ENCODE data around the gene POLE2.
A peak's percentile ranks its signal among the peaks of the same experiment; 100 is the strongest.

The POLE2 gene

DNA sequence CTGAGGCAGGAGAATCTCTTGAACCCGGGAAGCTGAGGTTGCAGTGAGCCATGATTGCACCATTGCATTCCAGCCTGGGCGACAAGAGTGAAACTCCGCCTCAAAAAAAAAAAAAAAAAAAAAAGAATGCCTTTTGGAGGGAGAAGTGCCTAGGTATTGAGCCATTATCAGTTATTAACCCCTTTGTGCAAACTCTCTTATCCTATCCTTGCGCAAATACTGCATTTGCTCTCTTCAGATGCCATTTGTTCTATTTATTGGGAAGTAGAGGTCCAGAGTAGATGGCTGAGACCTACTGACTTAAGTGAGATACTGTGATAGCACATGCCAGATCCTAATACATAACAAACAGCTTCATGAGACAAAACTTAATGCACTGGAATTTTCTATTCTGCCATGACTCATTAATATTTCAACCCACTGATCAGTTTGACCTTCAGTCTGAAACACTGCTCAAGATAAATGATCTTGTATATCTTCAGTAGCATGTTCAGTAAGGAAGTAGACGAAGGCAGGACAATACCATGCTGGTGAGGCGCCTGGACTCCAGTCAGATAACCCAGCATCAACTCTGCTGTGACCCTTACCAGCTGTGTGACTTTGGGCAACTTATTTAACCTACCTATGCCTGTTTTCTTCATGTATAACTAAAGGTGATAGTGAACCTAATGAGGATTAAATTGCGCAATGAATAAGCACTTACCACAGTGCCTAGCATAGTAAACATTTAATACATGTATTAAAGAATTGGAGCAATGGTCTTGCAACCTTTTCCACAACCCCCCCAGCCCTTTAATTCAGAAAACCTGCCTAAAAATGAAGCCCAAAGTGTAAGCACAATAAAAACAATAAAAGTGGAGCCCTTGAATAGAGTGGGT lies 47.2 kb downstream of the POLE2 start:
- TF ChIP-seq, protein P1, sequence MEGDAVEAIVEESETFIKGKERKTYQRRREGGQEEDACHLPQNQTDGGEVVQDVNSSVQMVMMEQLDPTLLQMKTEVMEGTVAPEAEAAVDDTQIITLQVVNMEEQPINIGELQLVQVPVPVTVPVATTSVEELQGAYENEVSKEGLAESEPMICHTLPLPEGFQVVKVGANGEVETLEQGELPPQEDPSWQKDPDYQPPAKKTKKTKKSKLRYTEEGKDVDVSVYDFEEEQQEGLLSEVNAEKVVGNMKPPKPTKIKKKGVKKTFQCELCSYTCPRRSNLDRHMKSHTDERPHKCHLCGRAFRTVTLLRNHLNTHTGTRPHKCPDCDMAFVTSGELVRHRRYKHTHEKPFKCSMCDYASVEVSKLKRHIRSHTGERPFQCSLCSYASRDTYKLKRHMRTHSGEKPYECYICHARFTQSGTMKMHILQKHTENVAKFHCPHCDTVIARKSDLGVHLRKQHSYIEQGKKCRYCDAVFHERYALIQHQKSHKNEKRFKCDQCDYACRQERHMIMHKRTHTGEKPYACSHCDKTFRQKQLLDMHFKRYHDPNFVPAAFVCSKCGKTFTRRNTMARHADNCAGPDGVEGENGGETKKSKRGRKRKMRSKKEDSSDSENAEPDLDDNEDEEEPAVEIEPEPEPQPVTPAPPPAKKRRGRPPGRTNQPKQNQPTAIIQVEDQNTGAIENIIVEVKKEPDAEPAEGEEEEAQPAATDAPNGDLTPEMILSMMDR (IDR thresholded peaks at IDR 0.05): no peak

DNA sequence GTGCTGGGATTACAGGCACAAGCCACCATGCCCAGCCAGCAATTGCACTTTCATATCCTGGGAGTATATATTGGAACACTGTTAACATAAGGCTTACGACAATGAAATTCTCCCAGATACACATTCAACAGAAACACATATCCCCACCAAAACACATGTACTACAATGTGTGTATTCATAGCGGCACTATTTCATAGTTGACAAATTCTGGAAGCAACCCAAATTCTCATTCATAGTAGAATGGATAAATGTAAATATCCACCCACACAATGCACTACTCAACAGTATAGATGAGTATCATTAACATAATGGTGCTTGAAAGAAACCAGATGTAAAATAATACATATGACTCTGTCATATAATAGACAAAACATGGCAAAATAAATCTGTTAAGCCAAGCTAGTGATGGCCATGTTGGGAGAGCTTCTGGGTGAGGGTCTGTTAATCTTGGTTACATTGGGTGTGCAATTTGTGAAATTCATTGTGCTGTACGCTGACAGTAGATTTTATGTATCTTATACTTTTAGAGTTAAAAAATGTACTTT lies 50.4 kb downstream of the POLE2 start:
- TF ChIP-seq, protein P1 (IDR thresholded peaks at IDR 0.05): no peak

DNA sequence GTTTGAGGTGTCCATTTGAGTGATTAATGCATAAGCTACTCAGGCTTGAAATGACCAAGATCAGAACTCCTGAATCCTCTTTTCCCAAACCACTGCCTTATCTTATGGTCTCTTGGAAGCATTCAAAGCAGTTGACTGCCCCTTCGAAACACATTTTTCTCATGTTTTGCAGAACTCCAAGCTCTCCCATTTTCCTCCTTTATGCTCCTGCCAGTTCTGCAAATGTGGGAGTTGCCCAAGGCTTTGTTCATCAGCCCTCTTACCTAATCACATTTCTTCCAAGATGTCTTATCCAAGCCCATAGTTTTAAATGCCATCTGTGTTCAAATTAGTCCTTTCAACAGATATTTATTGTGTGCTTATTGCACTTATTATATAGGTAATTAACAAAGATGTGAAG lies 51.1 kb downstream of the POLE2 start:
- TF ChIP-seq, protein P1 (IDR thresholded peaks at IDR 0.05): no peak

DNA sequence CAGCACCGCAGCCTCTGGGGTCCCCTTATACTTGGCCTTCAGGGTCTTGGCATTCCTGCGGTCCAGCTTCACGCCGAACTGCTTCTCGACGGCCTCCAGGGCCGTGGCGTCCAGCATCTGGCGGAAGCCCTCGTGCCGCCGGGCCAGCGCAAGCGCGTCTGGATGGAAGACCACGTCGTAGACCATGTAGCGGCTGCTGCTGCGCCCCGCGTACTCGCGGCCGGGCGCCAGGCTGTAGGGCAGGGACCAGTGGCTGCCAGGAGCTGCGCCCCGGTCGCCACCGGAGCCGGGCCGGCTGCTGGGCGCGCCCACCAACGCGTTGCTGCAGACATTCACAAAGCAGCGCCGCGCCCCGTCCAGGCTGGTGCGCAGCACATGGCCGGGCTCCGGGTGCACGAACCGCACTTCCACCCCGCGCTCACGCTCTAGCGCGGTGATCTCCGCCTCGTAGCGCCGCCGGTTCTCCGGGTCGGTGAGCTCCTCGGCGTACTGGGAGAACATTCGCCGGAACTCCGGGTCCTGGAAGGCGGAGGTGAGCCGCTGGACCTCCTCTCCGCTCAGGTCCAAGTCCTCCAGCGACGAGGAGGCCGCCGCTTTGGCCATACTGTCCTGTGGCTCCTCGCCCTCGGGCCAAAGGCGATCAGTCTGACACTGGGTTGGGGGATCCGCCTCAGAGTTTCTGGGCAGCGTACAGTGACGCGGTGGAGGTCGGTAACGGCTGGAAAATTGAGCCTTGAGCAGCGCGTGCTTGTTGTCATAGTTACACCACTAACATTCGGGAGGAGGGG lies 53.3 kb downstream of the POLE2 start, which contains the start of gene DNAAF2:
TSS of gene DNAAF2 (minus strand) at position 698 of the 788 bp plus-strand sequence. CDS start at position 603, 95 bp downstream.
- TF ChIP-seq, protein P1 (IDR thresholded peaks at IDR 0.05): no peak

DNA sequence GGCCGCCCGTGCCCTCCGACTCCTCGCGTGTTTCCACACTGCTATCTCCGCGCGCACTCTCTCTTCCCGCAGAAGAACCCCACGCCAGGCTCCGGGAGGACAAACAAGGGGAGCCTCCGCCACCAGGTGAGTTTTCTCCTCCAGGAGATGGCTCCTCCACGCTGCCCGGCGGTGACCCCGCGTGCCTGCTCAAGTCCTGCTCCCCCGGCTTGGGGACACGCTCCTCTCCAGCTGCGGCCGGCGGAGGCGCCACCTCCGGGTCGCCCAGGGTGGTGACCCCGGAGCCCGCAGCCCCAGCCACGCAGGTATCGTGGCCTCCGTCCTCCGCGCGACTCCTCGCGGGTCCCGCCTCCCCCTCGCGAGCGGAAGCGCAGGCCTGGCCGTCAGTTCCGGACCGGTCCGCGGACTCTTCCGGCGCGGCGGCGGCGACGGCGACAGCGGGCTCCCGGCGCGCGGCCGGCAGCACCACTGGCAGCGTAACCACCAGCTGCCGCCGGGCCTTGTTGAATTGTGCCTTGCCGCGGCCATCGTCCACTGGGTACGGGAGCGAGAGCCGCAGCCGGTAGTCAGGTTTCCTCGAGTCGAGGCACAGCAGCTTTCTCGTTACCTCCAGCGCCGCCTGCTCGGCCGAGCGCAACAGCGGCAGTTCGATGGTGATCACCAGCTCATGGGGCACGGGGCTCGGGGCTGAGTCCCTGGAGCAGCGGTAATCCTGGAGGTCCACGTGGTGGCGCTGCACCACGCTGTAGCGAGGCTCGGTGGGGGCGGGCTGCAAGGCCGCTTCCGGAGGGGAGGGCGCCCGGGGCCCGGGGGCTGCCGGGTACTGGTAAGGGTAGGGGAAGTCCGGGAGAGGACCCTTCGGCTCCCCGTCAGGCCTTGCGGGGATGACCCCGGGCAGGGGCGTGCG lies 54.1 kb downstream of the POLE2 start:
- TF ChIP-seq, protein P1 (IDR thresholded peaks at IDR 0.05): peak; percentile 91

DNA sequence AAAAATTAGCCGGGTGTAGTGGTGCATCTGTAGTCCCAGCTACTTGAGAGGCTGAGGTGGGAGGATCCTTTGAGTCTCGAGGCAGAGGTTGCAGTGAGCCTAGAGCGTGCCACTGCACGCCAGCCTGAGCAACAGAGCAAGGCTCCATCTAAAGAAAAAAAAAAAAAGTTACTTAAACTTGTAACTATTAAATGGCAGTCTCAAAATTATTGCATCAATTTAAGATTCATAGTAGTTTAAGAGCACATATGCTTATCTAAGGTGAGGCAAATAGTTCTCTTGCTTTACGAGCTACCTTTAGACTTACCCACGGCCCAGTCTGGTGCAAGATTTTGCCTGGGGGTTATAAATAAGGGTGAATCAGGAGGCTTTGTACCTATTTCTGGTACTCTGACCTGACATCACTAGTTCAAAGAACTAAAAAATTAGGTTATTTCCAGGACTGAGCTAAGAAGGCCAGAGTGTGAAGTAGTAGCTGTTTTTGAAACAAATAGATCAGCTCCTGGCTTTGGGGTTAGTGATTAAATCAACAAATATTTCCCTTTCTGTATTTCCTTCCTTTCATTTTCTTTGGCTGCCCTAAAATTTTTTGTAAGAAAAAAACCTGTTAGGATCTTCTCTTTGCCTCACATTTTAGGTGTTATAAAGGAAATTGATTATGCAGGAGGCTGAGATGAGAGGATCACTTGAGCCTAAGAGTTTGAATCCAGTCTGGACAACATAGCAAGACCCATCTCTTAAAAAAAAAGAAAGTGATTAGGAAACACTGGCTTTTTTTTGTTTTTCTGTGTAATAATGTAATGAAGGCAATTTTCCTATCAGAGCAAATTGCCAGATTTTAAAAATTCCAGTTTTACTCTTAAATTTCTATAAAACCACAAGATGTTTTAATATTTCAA lies 63.8 kb downstream of the POLE2 start:
- TF ChIP-seq, protein P1 (IDR thresholded peaks at IDR 0.05): no peak
